GM12878 (cell line): ENCODE measurements around the gene INSYN2B. TPM values are rescaled to one million over a fixed set of nuclear protein-coding genes. Genes with fewer than 3 reads are reported as not detected.

Experiments used
- ATAC-seq: fragments of 200-7000 bp; cut with Tn5 transposase; 3 replicates; pipeline ENCODE4 v1.9.1; 2020; ENCODE audit warnings: mild to moderate bottlenecking, moderate library complexity
- BruUV-seq: library from RNA; stranded (reverse); fragments of 400-500 nt; replicated peaks from 2 replicates; lab custom pipeline; 2021; lab: Mats Ljungman, UMichigan
- CTCF ChIA-PET: fragments of 300-600 bp; sonication (Branson Sonifier 250); formaldehyde crosslinking; extraction: SDS; loops from one replicate; lab custom pipeline; 2021; ENCODE audit warnings: inconsistent platforms; lab: Yijun Ruan, JAX
- POLR2A ChIA-PET: fragments of 350-600 bp; formaldehyde crosslinking; extraction: SDS; loops from one replicate; lab custom pipeline; 2021; ENCODE audit warnings: inconsistent platforms; lab: Charles Lee
- RAD21 ChIA-PET: fragments of 300-600 bp; sonication (Branson Sonifier 250); formaldehyde crosslinking; loops from one replicate; lab custom pipeline; 2023; ENCODE audit warnings: antibody characterized with exemption; ENCODE audit not compliant: unreplicated experiment; lab: Charles Lee
- SMC1A ChIA-PET: fragments of 300-600 bp; sonication (Branson Sonifier 250); formaldehyde crosslinking; loops from one replicate; lab custom pipeline; 2023; ENCODE audit not compliant: unreplicated experiment, uncharacterized antibody; lab: Charles Lee
- DNase-seq: peaks from one replicate; pipeline ENCODE4 v3.0.0-alpha.2; 2011; ENCODE audit warnings: low read depth, low spot score
- FAIRE-seq: peaks from 3 replicates; lab custom pipeline; 2011; peaks lifted over from hg19 to GRCh38; lab: Jason Lieb, UNC
- H2AFZ ChIP-seq: 2 replicates; pipeline ENCODE4 v1.6.0; 2011; ENCODE audit warnings: low read depth, low read length, control low read depth; ENCODE audit not compliant: control insufficient read depth
- H3K27ac ChIP-seq: 2 replicates; pipeline ENCODE4 v1.5.1; 2011; ENCODE audit warnings: control low read depth; ENCODE audit not compliant: control insufficient read depth, insufficient read depth
- H3K27me3 ChIP-seq, 2 experiments: replicated peaks in 1 of 2; 2 replicates each; pipeline versions ENCODE4 v1.6.0 to v1.6.1; 2011; ENCODE audit warnings: low read length in 1 of 2; ENCODE audit not compliant: control insufficient read depth in 2 of 2, insufficient read depth in 2 of 2
- H3K36me3 ChIP-seq, 2 experiments: 2 replicates each; pipeline ENCODE4 v1.5.1; 2011; ENCODE audit warnings: low read length in 1 of 2; ENCODE audit not compliant: control insufficient read depth in 2 of 2, insufficient read depth in 2 of 2
- H3K4me1 ChIP-seq: 2 replicates; pipeline ENCODE4 v1.6.1; 2011; ENCODE audit warnings: mild to moderate bottlenecking, low read length, moderate library complexity, mixed read lengths; ENCODE audit not compliant: control insufficient read depth, insufficient read depth
- H3K4me2 ChIP-seq: 2 replicates; pipeline ENCODE4 v1.6.0; 2011; ENCODE audit warnings: control low read depth; ENCODE audit not compliant: control insufficient read depth, insufficient read depth
- H3K4me3 ChIP-seq: fragments of 200-600 bp; sonication (generic); 2 replicates; pipeline ENCODE4 v1.5.1; 2016
- H3K79me2 ChIP-seq: 2 replicates; pipeline ENCODE4 v1.6.0; 2011; ENCODE audit warnings: low read length; ENCODE audit not compliant: control insufficient read depth, insufficient read depth
- H3K9ac ChIP-seq: 2 replicates; pipeline ENCODE4 v1.8.0; 2011; ENCODE audit warnings: low read length, control low read depth, mixed read lengths; ENCODE audit not compliant: control insufficient read depth, insufficient read depth
- H3K9me3 ChIP-seq: replicated peaks from 3 replicates; pipeline ENCODE4 v1.5.1; 2011; ENCODE audit warnings: mild to moderate bottlenecking, low read length; ENCODE audit not compliant: control insufficient read depth, insufficient read depth
- H4K20me1 ChIP-seq: 2 replicates; pipeline ENCODE4 v1.6.0; 2011; ENCODE audit not compliant: control insufficient read depth, insufficient read depth
- BMI1 ChIP-seq: fragments of 450-650 bp; IDR thresholded peaks from 2 replicates; pipeline ENCODE4 v1.6.1; 2016; ENCODE audit warnings: mild to moderate bottlenecking, moderate library complexity, borderline replicate concordance
- CEBPZ ChIP-seq: fragments of 150-350 bp; IDR thresholded peaks from 2 replicates; pipeline ENCODE4 v1.6.1; 2016; ENCODE audit warnings: low read depth, low read length
- E4F1 ChIP-seq: fragments of 450-650 bp; IDR thresholded peaks from 2 replicates; pipeline ENCODE4 v1.6.1; 2018; ENCODE audit warnings: borderline replicate concordance, mild to moderate bottlenecking; ENCODE audit not compliant: partially characterized antibody
- FOS ChIP-seq: IDR thresholded peaks from 3 replicates; pipeline ENCODE4 v1.6.1; 2011; ENCODE audit warnings: borderline replicate concordance; ENCODE audit not compliant: insufficient read length; ENCODE audit errors: extremely low read depth
- HCFC1 ChIP-seq: fragments of 150-350 bp; IDR thresholded peaks from 2 replicates; pipeline ENCODE4 v1.6.1; 2014; ENCODE audit warnings: low read length
- JUND ChIP-seq: IDR thresholded peaks from 2 replicates; pipeline ENCODE4 v1.6.1; 2012; ENCODE audit warnings: low read depth, mild to moderate bottlenecking, low read length, improper control_type of control experiment, moderate library complexity
- LARP7 ChIP-seq: fragments of 450-650 bp; IDR thresholded peaks from 2 replicates; pipeline ENCODE4 v1.6.1; 2017; ENCODE audit warnings: mild to moderate bottlenecking
- MEF2A ChIP-seq: IDR thresholded peaks from 2 replicates; pipeline ENCODE4 v1.6.1; 2011; ENCODE audit warnings: low read depth, mild to moderate bottlenecking, low read length, moderate library complexity; ENCODE audit not compliant: insufficient read depth
- NFIC ChIP-seq: IDR thresholded peaks from 2 replicates; pipeline ENCODE4 v1.6.1; 2012; ENCODE audit warnings: low read depth, mild to moderate bottlenecking, inconsistent platforms, low read length, moderate library complexity
- NFXL1 ChIP-seq: fragments of 450-650 bp; IDR thresholded peaks from 2 replicates; pipeline ENCODE4 v1.6.1; 2017; ENCODE audit warnings: antibody characterized with exemption, mild to moderate bottlenecking, borderline replicate concordance
- NFYB ChIP-seq: IDR thresholded peaks from 2 replicates; pipeline ENCODE4 v1.6.1; 2011; ENCODE audit warnings: low read depth, mild to moderate bottlenecking, low read length, improper control_type of control experiment, moderate library complexity; ENCODE audit not compliant: insufficient read depth
- NKRF ChIP-seq: fragments of 450-650 bp; conservative IDR thresholded peaks from 2 replicates; pipeline ENCODE4 v1.6.1; 2017; ENCODE audit warnings: mild to moderate bottlenecking, moderate library complexity
- PAX8 ChIP-seq: fragments of 450-650 bp; IDR thresholded peaks from 2 replicates; pipeline ENCODE4 v1.6.1; 2017; ENCODE audit warnings: mild to moderate bottlenecking, moderate library complexity
- RB1 ChIP-seq: fragments of 450-650 bp; formaldehyde crosslinking; IDR thresholded peaks from 2 replicates; pipeline ENCODE4 v1.6.1; 2017; ENCODE audit warnings: mild to moderate bottlenecking, borderline replicate concordance
- RBBP5 ChIP-seq: fragments of 200-600 bp; sonication (generic); conservative IDR thresholded peaks from 2 replicates; pipeline ENCODE4 v1.6.1; 2016
- SMAD1 ChIP-seq: fragments of 450-650 bp; IDR thresholded peaks from 2 replicates; pipeline ENCODE4 v1.6.1; 2018; ENCODE audit warnings: mild to moderate bottlenecking, low read depth; ENCODE audit not compliant: partially characterized antibody
- SMAD5 ChIP-seq: IDR thresholded peaks from 2 replicates; pipeline ENCODE4 v1.6.1; 2016; ENCODE audit warnings: antibody characterized with exemption, low read depth
- TAF1 ChIP-seq: IDR thresholded peaks from 2 replicates; pipeline ENCODE4 v1.6.1; 2011; ENCODE audit warnings: mild to moderate bottlenecking, low read depth, low read length, borderline replicate concordance
- TCF3 ChIP-seq: IDR thresholded peaks from 2 replicates; pipeline ENCODE4 v1.6.1; 2012; ENCODE audit warnings: low read depth, mild to moderate bottlenecking, low read length, borderline replicate concordance; ENCODE audit not compliant: insufficient read depth
- WGBS: methylation state at CpG from one replicate; pipeline ENCODE4 v1.1.6; 2016; ENCODE audit warnings: low lambda C conversion rate; ENCODE audit not compliant: insufficient replicate concordance, insufficient coverage; ENCODE audit errors: missing lambda C conversion rate; 5-methylcytosine and 5-hydroxymethylcytosine counted together
- in situ Hi-C: fragments of 300-500 bp; cut with MboI; formaldehyde crosslinking; loops from 9 replicates; pipeline ENCODE4 v1.14.3; 2018; ENCODE audit warnings: mixed read lengths
- intact Hi-C: fragments of 100-400 bp; cut with micrococcal nuclease; formaldehyde crosslinking; loops from one replicate; pipeline ENCODE4 v1.14.2; 2022; ENCODE audit not compliant: unreplicated experiment
- polyA plus RNA-seq, 11 experiments: library from polyadenylated mRNA; depleted of rRNA in 4 of 11; unstranded in 6 of 11; stranded (reverse) in 5 of 11; fragments of >200 nt; fragmentation: Nextera tagmentation in 4 of 11; fragmentation: Illumina TruSeq in 1 of 11; extraction: Ambion mirVana in 4 of 11; extraction: Trizol in 1 of 11; gene quantifications; 1 replicate in 1 of 11; 2 replicates in 10 of 11; pipeline versions ENCODE4 v1.2.1 to v1.2.3, GENCODE V29; 2011 to 2016; ENCODE audit warnings: inconsistent platforms in 2 of 11, missing spikeins in 2 of 11, low read depth in 1 of 11
- total RNA-seq, 4 experiments: library from RNA; depleted of rRNA in 3 of 4; stranded (reverse); fragments of >200 nt in 3 of 4; fragmentation: Illumina TruSeq in 1 of 4; extraction: Trizol in 1 of 4; gene quantifications; 2 replicates each; pipeline versions ENCODE4 v1.2.1 to v1.2.3, GENCODE V29; 2013 to 2021

INSYN2B gene
- total and polyA plus RNA-seq, 10 of the 15 experiments (the other 5 are each of a cell fraction or from before 2014, with no cell fraction given) = 0.05 to 0.27 (median 0.13) TPM; not detected in 7

- no TSS peak for BruUV-seq
- ChIA-PET RAD21 (no interaction called here), SMC1A (interaction anchor here (0.8 to 0.9 kb wide), 2 partner anchors 11 to 107 kb away, joined by 3 read pairs; no protein-coding TSS in a partner anchor), CTCF (no interaction called here), POLR2A (no interaction called here)
- H3K9ac ChIP-seq = no peak overlapping the region
- DNase-seq (no peak), ATAC-seq (no peak), FAIRE-seq (no peak)
- intact Hi-C loops = no loop called here
- H3K9me3 ChIP-seq = no peaks in the 10 kb centered on the region
- in situ Hi-C loops = no loop called here
- no peak overlapping the region for H3K4me2 ChIP-seq
- H3K27ac ChIP-seq = no peak overlapping the region
- no peaks in the 10 kb centered on the region for H3K27me3 ChIP-seq
- 93% methylated on average over 2 of the region's 2 CpGs for WGBS
- H3K36me3 ChIP-seq = peaks cover 4 to 13% of the 10 kb centered on the region in 2 experiments
- no peaks in the 10 kb centered on the region for H4K20me1 ChIP-seq
- H3K4me1 ChIP-seq = no peaks in the 10 kb centered on the region; the same call in 1 of the 2 replicates
- no peak overlapping the region for H2AFZ ChIP-seq
- no peak overlapping the region for H3K4me3 ChIP-seq
- H3K79me2 ChIP-seq = no peaks in the 10 kb centered on the region; the same call in 1 of the 2 replicates
- no peak for TF ChIP-seq NFXL1
- TF ChIP-seq FOS = no peak
- TF ChIP-seq LARP7 = no peak
- TF ChIP-seq NFIC = no peak
- no peak for TF ChIP-seq SMAD5
- TF ChIP-seq CEBPZ = no peak
- TF ChIP-seq RB1 = no peak
- no peak for TF ChIP-seq MEF2A
- TF ChIP-seq JUND = no peak
- TF ChIP-seq TCF3 = no peak
- TF ChIP-seq HCFC1 = no peak
- TF ChIP-seq NFYB = no peak
- TF ChIP-seq E4F1 = no peak
- no peak for TF ChIP-seq RBBP5
- TF ChIP-seq NKRF = no peak
- no peak for TF ChIP-seq TAF1
- TF ChIP-seq PAX8 = no peak
- no peak for TF ChIP-seq BMI1
- no peak for TF ChIP-seq SMAD1
These were observed 99.5 kb downstream of the INSYN2B start for GRCh38 chr5:169880785-169881184.
